Astrocyte (in vitro differentiated cells and primary cell): Measurements from ENCODE around the gene PHB1. TPM values are rescaled to one million over a fixed set of nuclear protein-coding genes. Genes with fewer than 3 reads are reported as not detected.

Experiments used
- DNase-seq: peaks from one replicate; pipeline ENCODE4 v3.0.0-alpha.2; 2010; ENCODE audit warnings: low read depth
- FAIRE-seq: peaks from 2 replicates; lab custom pipeline; 2011; peaks lifted over from hg19 to GRCh38; lab: Jason Lieb, UNC
- H2AFZ ChIP-seq: 2 replicates; pipeline ENCODE4 v1.6.0; 2012; ENCODE audit warnings: low read depth, low read length, inconsistent platforms
- H3K27ac ChIP-seq: 2 replicates; pipeline ENCODE4 v1.5.1; 2011; ENCODE audit warnings: low read depth, low read length, inconsistent platforms
- H3K27me3 ChIP-seq: 2 replicates; pipeline ENCODE4 v1.6.0; 2011; ENCODE audit warnings: low read length, inconsistent platforms; ENCODE audit not compliant: insufficient read depth
- H3K36me3 ChIP-seq: 2 replicates; pipeline ENCODE4 v1.5.1; 2011; ENCODE audit warnings: low read length, inconsistent platforms; ENCODE audit not compliant: insufficient read depth
- H3K4me1 ChIP-seq: 2 replicates; pipeline ENCODE4 v1.5.1; 2011; ENCODE audit warnings: low read length, inconsistent platforms; ENCODE audit not compliant: insufficient read depth
- H3K4me2 ChIP-seq: 2 replicates; pipeline ENCODE4 v1.6.0; 2012; ENCODE audit warnings: low read length, inconsistent platforms
- H3K4me3 ChIP-seq: 2 replicates; pipeline ENCODE4 v1.5.1; 2011; ENCODE audit warnings: low read depth, mild to moderate bottlenecking, low read length, inconsistent platforms; ENCODE audit not compliant: insufficient read depth
- H3K79me2 ChIP-seq: 2 replicates; pipeline ENCODE4 v1.6.0; 2012; ENCODE audit warnings: mild to moderate bottlenecking, low read length, inconsistent platforms; ENCODE audit not compliant: insufficient read depth
- H3K9ac ChIP-seq: 2 replicates; pipeline ENCODE4 v1.6.0; 2012; ENCODE audit warnings: mild to moderate bottlenecking, low read length, inconsistent platforms
- H3K9me3 ChIP-seq: 2 replicates; pipeline ENCODE4 v1.5.1; 2012; ENCODE audit warnings: low read depth, mild to moderate bottlenecking, low read length, inconsistent platforms; ENCODE audit not compliant: insufficient read depth
- H4K20me1 ChIP-seq: 2 replicates; pipeline ENCODE4 v1.6.0; 2012; ENCODE audit warnings: low read length, inconsistent platforms; ENCODE audit not compliant: insufficient read depth
- H3K27ac Mint-ChIP-seq: one replicate; pipeline ENCODE4 v1.8.0; 2021; ENCODE audit warnings: mild to moderate bottlenecking, mixed read lengths; ENCODE audit not compliant: unreplicated experiment
- H3K27me3 Mint-ChIP-seq: one replicate; pipeline ENCODE4 v1.8.0; 2021; ENCODE audit warnings: low read depth, mixed read lengths; ENCODE audit not compliant: unreplicated experiment
- H3K36me3 Mint-ChIP-seq: one replicate; pipeline ENCODE4 v1.8.0; 2021; ENCODE audit warnings: low read depth, mixed read lengths; ENCODE audit not compliant: unreplicated experiment
- H3K4me1 Mint-ChIP-seq: one replicate; pipeline ENCODE4 v1.8.0; 2021; ENCODE audit warnings: low read depth, mixed read lengths; ENCODE audit not compliant: unreplicated experiment
- H3K4me3 Mint-ChIP-seq: one replicate; pipeline ENCODE4 v1.8.0; 2021; ENCODE audit warnings: mild to moderate bottlenecking, moderate library complexity, mixed read lengths; ENCODE audit not compliant: unreplicated experiment
- H3K9me3 Mint-ChIP-seq: one replicate; pipeline ENCODE4 v1.8.0; 2021; ENCODE audit warnings: mild to moderate bottlenecking, mixed read lengths; ENCODE audit not compliant: unreplicated experiment
- EZH2 ChIP-seq: IDR thresholded peaks from 2 replicates; pipeline ENCODE4 v1.6.1; 2012; ENCODE audit warnings: mild to moderate bottlenecking, low read length, inconsistent platforms; ENCODE audit not compliant: insufficient read depth
- total RNA-seq: library from RNA; stranded (reverse); gene quantifications from 2 replicates; pipeline ENCODE4 v1.2.1, GENCODE V29; 2021
- TF ChIP-seq, protein P1 (sequence below): IDR thresholded peaks from 2 replicates; pipeline ENCODE4 v1.5.1; 2011; ENCODE audit warnings: low read depth, mild to moderate bottlenecking, inconsistent platforms, low read length, moderate library complexity; ENCODE audit not compliant: insufficient read depth

PHB1 gene
- total RNA-seq, 1 donor from 2014 or later = 227 TPM

DNA sequence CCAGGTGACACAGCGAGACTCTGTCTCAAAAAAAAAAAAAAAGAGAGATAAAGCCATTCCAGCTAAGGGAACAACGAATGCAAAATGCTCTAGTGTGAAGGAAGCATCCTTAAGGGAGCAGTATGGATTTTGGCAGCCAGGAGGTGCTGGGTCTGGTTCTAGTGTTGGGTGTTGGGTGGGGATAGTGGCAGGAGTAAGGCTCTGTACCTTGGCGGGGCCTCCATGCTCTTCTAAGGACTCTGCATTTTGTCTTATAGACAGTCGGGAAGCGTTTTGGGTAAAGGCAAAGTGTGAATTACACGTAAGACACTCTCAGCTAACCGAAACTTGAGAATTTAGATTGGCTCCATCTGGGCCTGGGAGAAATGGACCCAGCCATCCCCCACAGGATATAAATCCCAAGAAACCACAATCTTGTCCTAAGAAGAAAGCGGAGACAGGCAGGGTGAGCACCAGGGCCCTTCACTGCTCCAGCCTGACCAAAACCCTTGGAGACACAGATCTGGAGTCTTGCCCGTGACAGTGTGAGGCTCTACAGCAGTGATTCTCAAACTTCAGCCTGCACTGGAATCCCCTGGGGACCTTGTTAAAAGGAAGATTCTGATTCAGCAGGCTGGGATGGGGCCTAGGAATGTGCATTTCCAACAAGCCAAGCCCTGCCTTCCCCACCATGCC is 33.1 kb upstream of the PHB1 start:
- Mint-ChIP-seq H3K27me3 (peaks cover 24% of the 10 kb centered on the region), H3K4me1 (peaks cover 11% of the 10 kb centered on the region), H3K9me3 (peaks cover under 1% of the 10 kb centered on the region), H3K36me3 (no peaks in the 10 kb centered on the region), H3K27ac (no peak overlapping the region), H3K4me3 (no peak overlapping the region)
- FAIRE-seq (peak; percentile 9), DNase-seq (no peak)
- H3K4me1 ChIP-seq = peaks cover 9% of the 10 kb centered on the region
- no peaks in the 10 kb centered on the region for H3K79me2 ChIP-seq
- H3K4me2 ChIP-seq = no peak overlapping the region
- H3K4me3 ChIP-seq = no peak overlapping the region
- peaks cover 15% of the 10 kb centered on the region for H3K27me3 ChIP-seq
- no peak overlapping the region for H2AFZ ChIP-seq
- H3K9me3 ChIP-seq = no peaks in the 10 kb centered on the region
- no peaks in the 10 kb centered on the region for H4K20me1 ChIP-seq
- H3K27ac ChIP-seq = no peak overlapping the region
- H3K9ac ChIP-seq = no peak overlapping the region
- no peaks in the 10 kb centered on the region for H3K36me3 ChIP-seq
- no peak for TF ChIP-seq EZH2
- TF ChIP-seq, protein P1, sequence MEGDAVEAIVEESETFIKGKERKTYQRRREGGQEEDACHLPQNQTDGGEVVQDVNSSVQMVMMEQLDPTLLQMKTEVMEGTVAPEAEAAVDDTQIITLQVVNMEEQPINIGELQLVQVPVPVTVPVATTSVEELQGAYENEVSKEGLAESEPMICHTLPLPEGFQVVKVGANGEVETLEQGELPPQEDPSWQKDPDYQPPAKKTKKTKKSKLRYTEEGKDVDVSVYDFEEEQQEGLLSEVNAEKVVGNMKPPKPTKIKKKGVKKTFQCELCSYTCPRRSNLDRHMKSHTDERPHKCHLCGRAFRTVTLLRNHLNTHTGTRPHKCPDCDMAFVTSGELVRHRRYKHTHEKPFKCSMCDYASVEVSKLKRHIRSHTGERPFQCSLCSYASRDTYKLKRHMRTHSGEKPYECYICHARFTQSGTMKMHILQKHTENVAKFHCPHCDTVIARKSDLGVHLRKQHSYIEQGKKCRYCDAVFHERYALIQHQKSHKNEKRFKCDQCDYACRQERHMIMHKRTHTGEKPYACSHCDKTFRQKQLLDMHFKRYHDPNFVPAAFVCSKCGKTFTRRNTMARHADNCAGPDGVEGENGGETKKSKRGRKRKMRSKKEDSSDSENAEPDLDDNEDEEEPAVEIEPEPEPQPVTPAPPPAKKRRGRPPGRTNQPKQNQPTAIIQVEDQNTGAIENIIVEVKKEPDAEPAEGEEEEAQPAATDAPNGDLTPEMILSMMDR = no peak

DNA sequence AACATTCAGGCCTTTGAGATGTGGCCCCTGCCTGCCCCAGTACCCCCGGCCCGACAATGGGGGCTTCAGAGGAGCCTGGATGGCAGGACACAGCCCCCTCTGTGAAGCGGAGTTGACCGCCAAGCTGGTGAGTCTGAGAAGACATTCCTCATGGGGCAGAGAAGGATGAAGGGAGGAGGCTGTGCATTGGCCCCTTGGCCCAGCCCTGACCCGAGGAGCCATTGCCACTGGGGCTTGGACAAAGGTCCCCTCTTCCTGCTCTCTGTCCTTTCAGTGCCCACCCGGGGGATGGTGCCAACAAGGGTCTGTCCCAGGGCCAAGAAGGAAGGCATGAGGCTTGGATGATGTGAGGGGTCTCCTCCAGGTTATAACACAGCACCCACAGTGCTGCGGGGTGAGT is 30.9 kb upstream of the PHB1 start:
- peaks cover 11% of the 10 kb centered on the region for H3K4me1 Mint-ChIP-seq
- H3K4me3 Mint-ChIP-seq = no peak overlapping the region
- TF ChIP-seq, protein P1 = no peak
- TF ChIP-seq EZH2 = no peak
- Histone ChIP-seq H3K27ac (no peak overlapping the region), H2AFZ (no peak overlapping the region), H3K9ac (no peak overlapping the region), H3K9me3 (no peaks in the 10 kb centered on the region), H4K20me1 (no peaks in the 10 kb centered on the region), H3K27me3 (peaks cover 27% of the 10 kb centered on the region), H3K4me3 (no peak overlapping the region), H3K36me3 (no peaks in the 10 kb centered on the region), H3K4me1 (peaks cover 7% of the 10 kb centered on the region), H3K79me2 (no peaks in the 10 kb centered on the region), H3K4me2 (no peak overlapping the region)
- no peak overlapping the region for H3K27ac Mint-ChIP-seq
- H3K36me3 Mint-ChIP-seq = no peaks in the 10 kb centered on the region
- no peak for DNase-seq
- H3K9me3 Mint-ChIP-seq = peaks cover 6% of the 10 kb centered on the region
- FAIRE-seq = no peak
- peaks cover 43% of the 10 kb centered on the region for H3K27me3 Mint-ChIP-seq

DNA sequence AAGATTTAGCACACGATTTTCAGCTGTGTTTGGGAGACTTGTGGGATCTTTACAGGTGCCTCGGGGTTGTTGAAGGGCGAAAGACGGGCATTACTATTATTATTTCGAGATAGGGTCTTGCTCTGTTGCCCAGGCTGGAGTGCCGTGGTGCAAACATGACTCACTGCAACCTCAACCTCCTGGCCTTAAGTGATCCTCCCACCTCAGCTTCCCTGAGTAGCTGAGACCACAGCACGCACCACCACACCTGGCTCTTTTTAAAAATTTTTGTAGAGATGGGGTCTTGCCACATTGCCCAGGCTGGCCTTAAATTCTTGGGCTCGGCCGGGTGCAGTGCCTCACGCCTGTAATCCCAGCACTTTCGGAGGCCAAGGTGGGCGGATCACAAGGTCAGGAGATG is 29.7 kb upstream of the PHB1 start:
- H3K27ac Mint-ChIP-seq = no peak overlapping the region

More for the DNA sequence above, 29.7 kb upstream of the PHB1 start:
- H3K9me3 ChIP-seq = no peaks in the 10 kb centered on the region
- TF ChIP-seq, protein P1 = no peak
- TF ChIP-seq EZH2 = no peak
- DNase-seq = no peak
- no peak overlapping the region for H3K4me2 ChIP-seq
- no peaks in the 10 kb centered on the region for H3K36me3 ChIP-seq
- Mint-ChIP-seq H3K27me3 (peaks cover 48% of the 10 kb centered on the region), H3K4me1 (peaks cover 20% of the 10 kb centered on the region), H3K4me3 (no peak overlapping the region), H3K36me3 (no peaks in the 10 kb centered on the region), H3K9me3 (peaks cover 6% of the 10 kb centered on the region)
- peaks cover 27% of the 10 kb centered on the region for H3K27me3 ChIP-seq
- no peak overlapping the region for H3K4me3 ChIP-seq
- H3K9ac ChIP-seq = no peak overlapping the region
- peaks cover 16% of the 10 kb centered on the region for H3K4me1 ChIP-seq
- H3K27ac ChIP-seq = no peak overlapping the region
- H2AFZ ChIP-seq = no peak overlapping the region
- H3K79me2 ChIP-seq = no peaks in the 10 kb centered on the region
- no peaks in the 10 kb centered on the region for H4K20me1 ChIP-seq
- FAIRE-seq = no peak
